HEK293 (cell line): Measurements from ENCODE around the gene SH3BP1.

Source experiments
- TF ChIP-seq, protein P1 (sequence below): fragments of 450-650 bp; formaldehyde crosslinking; IDR thresholded peaks from 2 replicates; pipeline ENCODE4 v1.5.1; 2017; ENCODE audit warnings: missing biosample characterization, mild to moderate bottlenecking, missing genetic modification characterization, moderate library complexity
- TF ChIP-seq, protein P2 (sequence below): fragments of 450-650 bp; formaldehyde crosslinking; IDR thresholded peaks from 2 replicates; pipeline ENCODE4 v1.5.1; 2016; ENCODE audit warnings: missing biosample characterization, missing genetic modification characterization
- TF ChIP-seq, protein P3 (sequence below): fragments of 450-650 bp; formaldehyde crosslinking; IDR thresholded peaks from 2 replicates; pipeline ENCODE4 v1.5.1; 2016; ENCODE audit warnings: missing biosample characterization, missing genetic modification characterization

DNA sequence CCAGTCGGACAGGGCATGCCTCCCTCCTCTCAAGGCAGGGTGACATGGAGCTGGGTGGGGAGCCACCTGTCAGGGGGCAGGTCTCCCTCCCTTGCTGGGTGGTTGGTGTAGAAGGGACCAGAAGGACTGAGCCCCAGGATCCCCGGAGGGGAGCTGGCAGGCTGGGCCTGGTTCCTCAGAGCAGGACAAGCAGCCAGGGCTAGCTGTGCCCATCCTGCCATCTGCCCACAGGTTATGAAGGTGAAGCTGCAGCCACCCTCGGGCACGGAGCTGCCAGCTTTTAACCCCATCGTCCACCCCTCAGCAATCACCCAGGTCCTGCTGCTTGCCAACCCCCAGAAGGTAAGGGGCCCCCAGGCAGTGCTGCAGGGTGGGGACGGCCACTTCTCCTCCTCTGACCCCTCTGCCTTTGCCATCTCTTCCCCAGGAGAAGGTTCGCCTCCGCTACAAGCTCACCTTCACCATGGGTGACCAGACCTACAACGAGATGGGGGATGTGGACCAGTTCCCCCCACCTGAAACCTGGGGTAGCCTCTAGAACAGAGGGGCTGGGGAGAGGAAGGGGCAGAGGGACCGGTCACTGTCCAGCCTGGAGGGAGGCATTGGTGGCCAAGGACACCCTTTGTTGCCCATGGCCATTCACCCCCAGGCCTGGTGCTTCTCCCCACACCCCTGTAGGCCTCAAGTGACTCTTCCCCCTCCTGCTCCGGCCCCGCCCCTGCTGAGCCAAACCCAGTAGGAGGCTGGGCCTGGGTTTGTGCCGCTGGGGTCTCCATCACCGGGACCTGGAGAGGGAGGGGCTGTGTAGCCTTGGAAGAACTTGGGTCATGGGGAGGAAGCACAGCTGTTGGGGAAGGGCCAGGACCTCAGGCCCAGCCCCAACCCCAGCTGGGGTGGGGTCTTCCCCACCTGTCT lies 7.0 kb upstream of the SH3BP1 start:
- TF ChIP-seq, protein P1, sequence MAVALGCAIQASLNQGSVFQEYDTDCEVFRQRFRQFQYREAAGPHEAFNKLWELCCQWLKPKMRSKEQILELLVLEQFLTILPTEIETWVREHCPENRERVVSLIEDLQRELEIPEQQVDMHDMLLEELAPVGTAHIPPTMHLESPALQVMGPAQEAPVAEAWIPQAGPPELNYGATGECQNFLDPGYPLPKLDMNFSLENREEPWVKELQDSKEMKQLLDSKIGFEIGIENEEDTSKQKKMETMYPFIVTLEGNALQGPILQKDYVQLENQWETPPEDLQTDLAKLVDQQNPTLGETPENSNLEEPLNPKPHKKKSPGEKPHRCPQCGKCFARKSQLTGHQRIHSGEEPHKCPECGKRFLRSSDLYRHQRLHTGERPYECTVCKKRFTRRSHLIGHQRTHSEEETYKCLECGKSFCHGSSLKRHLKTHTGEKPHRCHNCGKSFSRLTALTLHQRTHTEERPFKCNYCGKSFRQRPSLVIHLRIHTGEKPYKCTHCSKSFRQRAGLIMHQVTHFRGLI (tag by site-specific recombination): no peak
- TF ChIP-seq, protein P2, sequence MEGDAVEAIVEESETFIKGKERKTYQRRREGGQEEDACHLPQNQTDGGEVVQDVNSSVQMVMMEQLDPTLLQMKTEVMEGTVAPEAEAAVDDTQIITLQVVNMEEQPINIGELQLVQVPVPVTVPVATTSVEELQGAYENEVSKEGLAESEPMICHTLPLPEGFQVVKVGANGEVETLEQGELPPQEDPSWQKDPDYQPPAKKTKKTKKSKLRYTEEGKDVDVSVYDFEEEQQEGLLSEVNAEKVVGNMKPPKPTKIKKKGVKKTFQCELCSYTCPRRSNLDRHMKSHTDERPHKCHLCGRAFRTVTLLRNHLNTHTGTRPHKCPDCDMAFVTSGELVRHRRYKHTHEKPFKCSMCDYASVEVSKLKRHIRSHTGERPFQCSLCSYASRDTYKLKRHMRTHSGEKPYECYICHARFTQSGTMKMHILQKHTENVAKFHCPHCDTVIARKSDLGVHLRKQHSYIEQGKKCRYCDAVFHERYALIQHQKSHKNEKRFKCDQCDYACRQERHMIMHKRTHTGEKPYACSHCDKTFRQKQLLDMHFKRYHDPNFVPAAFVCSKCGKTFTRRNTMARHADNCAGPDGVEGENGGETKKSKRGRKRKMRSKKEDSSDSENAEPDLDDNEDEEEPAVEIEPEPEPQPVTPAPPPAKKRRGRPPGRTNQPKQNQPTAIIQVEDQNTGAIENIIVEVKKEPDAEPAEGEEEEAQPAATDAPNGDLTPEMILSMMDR (tag by site-specific recombination): no peak
- TF ChIP-seq, protein P3, sequence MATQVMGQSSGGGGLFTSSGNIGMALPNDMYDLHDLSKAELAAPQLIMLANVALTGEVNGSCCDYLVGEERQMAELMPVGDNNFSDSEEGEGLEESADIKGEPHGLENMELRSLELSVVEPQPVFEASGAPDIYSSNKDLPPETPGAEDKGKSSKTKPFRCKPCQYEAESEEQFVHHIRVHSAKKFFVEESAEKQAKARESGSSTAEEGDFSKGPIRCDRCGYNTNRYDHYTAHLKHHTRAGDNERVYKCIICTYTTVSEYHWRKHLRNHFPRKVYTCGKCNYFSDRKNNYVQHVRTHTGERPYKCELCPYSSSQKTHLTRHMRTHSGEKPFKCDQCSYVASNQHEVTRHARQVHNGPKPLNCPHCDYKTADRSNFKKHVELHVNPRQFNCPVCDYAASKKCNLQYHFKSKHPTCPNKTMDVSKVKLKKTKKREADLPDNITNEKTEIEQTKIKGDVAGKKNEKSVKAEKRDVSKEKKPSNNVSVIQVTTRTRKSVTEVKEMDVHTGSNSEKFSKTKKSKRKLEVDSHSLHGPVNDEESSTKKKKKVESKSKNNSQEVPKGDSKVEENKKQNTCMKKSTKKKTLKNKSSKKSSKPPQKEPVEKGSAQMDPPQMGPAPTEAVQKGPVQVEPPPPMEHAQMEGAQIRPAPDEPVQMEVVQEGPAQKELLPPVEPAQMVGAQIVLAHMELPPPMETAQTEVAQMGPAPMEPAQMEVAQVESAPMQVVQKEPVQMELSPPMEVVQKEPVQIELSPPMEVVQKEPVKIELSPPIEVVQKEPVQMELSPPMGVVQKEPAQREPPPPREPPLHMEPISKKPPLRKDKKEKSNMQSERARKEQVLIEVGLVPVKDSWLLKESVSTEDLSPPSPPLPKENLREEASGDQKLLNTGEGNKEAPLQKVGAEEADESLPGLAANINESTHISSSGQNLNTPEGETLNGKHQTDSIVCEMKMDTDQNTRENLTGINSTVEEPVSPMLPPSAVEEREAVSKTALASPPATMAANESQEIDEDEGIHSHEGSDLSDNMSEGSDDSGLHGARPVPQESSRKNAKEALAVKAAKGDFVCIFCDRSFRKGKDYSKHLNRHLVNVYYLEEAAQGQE: no peak
